ENCODE data around the gene ZNF618. TPM values are rescaled to one million over a fixed set of nuclear protein-coding genes. Genes with fewer than 3 reads are reported as not detected.
"Not testable (repeated sequence)": the region's sequence is repeated elsewhere in the genome, so short reads cannot be mapped to it uniquely, and the experiment has no call there.

Gene ZNF618
- polyA plus RNA-seq, 1 donor, result 47.9 TPM

- peak; percentile 61 for DNase-seq
Observed at GRCh38 chr9:114080773-114081440, 204.8 kb downstream of the ZNF618 start.

- no peak for DNase-seq
Observed at GRCh38 chr9:114081441-114082016, 205.4 kb downstream of the ZNF618 start.

- peak; percentile 95 for DNase-seq
Observed at GRCh38 chr9:114082017-114082762, 206.1 kb downstream of the ZNF618 start.

GRCh38 chr9:114082763-114083412 lies 206.8 kb downstream of the ZNF618 start:
- DNase-seq, result not testable (repeated sequence)

GRCh38 chr9:114083666-114084065 lies 207.6 kb downstream of the ZNF618 start:
- DNase-seq, result no peak

GRCh38 chr9:114084282-114085073 lies 208.4 kb downstream of the ZNF618 start:
- no peak for DNase-seq

- no peak for DNase-seq
Observed at GRCh38 chr9:114085387-114085789, 209.3 kb downstream of the ZNF618 start.

- DNase-seq, result no peak
Observed at GRCh38 chr9:114086009-114086408, 209.9 kb downstream of the ZNF618 start.

- DNase-seq, result no peak
Observed at GRCh38 chr9:114086607-114087006, 210.5 kb downstream of the ZNF618 start.

- DNase-seq, result no peak
Observed at GRCh38 chr9:114087721-114088120, 211.6 kb downstream of the ZNF618 start.

- DNase-seq, result no peak
Observed at GRCh38 chr9:114088571-114089170, 212.6 kb downstream of the ZNF618 start.

- no peak for DNase-seq
Observed at GRCh38 chr9:114089206-114089840, 213.2 kb downstream of the ZNF618 start.

GRCh38 chr9:114090798-114091197 lies 214.7 kb downstream of the ZNF618 start:
- DNase-seq, result no peak

GRCh38 chr9:114091711-114092110 lies 215.6 kb downstream of the ZNF618 start:
- DNase-seq, result no peak

GRCh38 chr9:114092336-114092735 lies 216.2 kb downstream of the ZNF618 start:
- DNase-seq, result no peak

- DNase-seq, result no peak
Observed at GRCh38 chr9:114093031-114093471, 216.9 kb downstream of the ZNF618 start.

- no peak for DNase-seq
Observed at GRCh38 chr9:114093761-114094505, 217.8 kb downstream of the ZNF618 start.

GRCh38 chr9:114094971-114095370 lies 218.9 kb downstream of the ZNF618 start:
- no peak for DNase-seq

- DNase-seq, result no peak
Observed at GRCh38 chr9:114096041-114096511, 220.0 kb downstream of the ZNF618 start.

Data from left kidney (tissue), 2 donors.